Mesothelial cell of epicardium (in vitro differentiated cells): Measurements from ENCODE around the gene EPB41L5. TPM values are rescaled to one million over a fixed set of nuclear protein-coding genes. Genes with fewer than 3 reads are reported as not detected.

Source experiments
- DNase-seq, 2 experiments: peaks; one replicate each; pipeline ENCODE4 v3.0.0; 2021; ENCODE audit warnings: low spot score in 2 of 2; ENCODE audit not compliant: unreplicated experiment in 2 of 2
- H3K27ac Mint-ChIP-seq: 2 replicates; pipeline ENCODE4 v1.8.0; 2021; ENCODE audit warnings: mixed read lengths
- H3K27me3 Mint-ChIP-seq: 2 replicates; pipeline ENCODE4 v1.8.0; 2021; ENCODE audit warnings: low read depth, mixed read lengths
- H3K36me3 Mint-ChIP-seq: 2 replicates; pipeline ENCODE4 v1.8.0; 2021; ENCODE audit warnings: mixed read lengths
- H3K4me1 Mint-ChIP-seq: 2 replicates; pipeline ENCODE4 v1.8.0; 2021; ENCODE audit warnings: mixed read lengths
- H3K4me3 Mint-ChIP-seq: 2 replicates; pipeline ENCODE4 v1.8.0; 2021; ENCODE audit warnings: mild to moderate bottlenecking, moderate library complexity, mixed read lengths
- H3K9me3 Mint-ChIP-seq: 2 replicates; pipeline ENCODE4 v1.8.0; 2021; ENCODE audit warnings: mixed read lengths
- CTCF ChIP-seq: fragments of 200-600 bp; sonication (generic); IDR thresholded peaks from one replicate; pipeline ENCODE4 v1.5.0; 2021; ENCODE audit warnings: antibody characterized with exemption; ENCODE audit not compliant: unreplicated experiment
- total RNA-seq: library from RNA; stranded (reverse); gene quantifications from 3 replicates; pipeline ENCODE4 v1.2.1, GENCODE V29; 2021

EPB41L5 gene
- total RNA-seq, 1 donor from 2014 or later: 43.4 TPM

GRCh38 chr2:120223034-120223912 lies 210.4 kb downstream of the EPB41L5 start, which contains the start of gene TMEM185B:
Gene TMEM185B, minus strand, starts transcription at chr2:120223400. Its CDS starts 424 bp downstream, at chr2:120222976.
- Mint-ChIP-seq H3K4me1 (peaks cover 24% of the 10 kb centered on the region), H3K36me3 (peaks cover 35% of the 10 kb centered on the region), H3K27me3 (peaks cover 27% of the 10 kb centered on the region), H3K4me3 (peak within 1 kb of the TSS; percentile 68), H3K27ac (peak within 1 kb of the TSS; percentile 43), H3K9me3 (peaks cover 3% of the 10 kb centered on the region)
- TF ChIP-seq CTCF: peak; percentile 27
- peak; percentile 73 to 91 for DNase-seq

- peak overlapping the region; percentile 43 for H3K27ac Mint-ChIP-seq
Observed at GRCh38 chr2:120224256-120224655, 211.4 kb downstream of the EPB41L5 start.

GRCh38 chr2:120224735-120225548 lies 212.1 kb downstream of the EPB41L5 start:
- no peak for TF ChIP-seq CTCF
- peaks cover 22% of the 10 kb centered on the region for H3K36me3 Mint-ChIP-seq
- H3K4me3 Mint-ChIP-seq: peak overlapping the region; percentile 68
- DNase-seq: no peak
- no peak overlapping the region for H3K27ac Mint-ChIP-seq
- peaks cover 31% of the 10 kb centered on the region for H3K4me1 Mint-ChIP-seq
- H3K27me3 Mint-ChIP-seq: peaks cover 33% of the 10 kb centered on the region
- no peaks in the 10 kb centered on the region for H3K9me3 Mint-ChIP-seq

More at GRCh38 chr2:120224256-120224655, 211.4 kb downstream of the EPB41L5 start:
- no peak for DNase-seq
- peaks cover 25% of the 10 kb centered on the region for H3K36me3 Mint-ChIP-seq
- peaks cover 32% of the 10 kb centered on the region for H3K27me3 Mint-ChIP-seq
- peak overlapping the region; percentile 68 for H3K4me3 Mint-ChIP-seq
- H3K4me1 Mint-ChIP-seq: peaks cover 29% of the 10 kb centered on the region
- H3K9me3 Mint-ChIP-seq: no peaks in the 10 kb centered on the region
- no peak for TF ChIP-seq CTCF

GRCh38 chr2:120225549-120226065 lies 212.7 kb downstream of the EPB41L5 start:
- Mint-ChIP-seq H3K4me1 (peaks cover 30% of the 10 kb centered on the region), H3K27ac (no peak overlapping the region), H3K4me3 (no peak overlapping the region), H3K36me3 (peaks cover 16% of the 10 kb centered on the region), H3K27me3 (peaks cover 33% of the 10 kb centered on the region), H3K9me3 (no peaks in the 10 kb centered on the region)
- DNase-seq: no peak
- no peak for TF ChIP-seq CTCF

GRCh38 chr2:120226316-120226715 lies 213.4 kb downstream of the EPB41L5 start:
- Mint-ChIP-seq H3K27ac (no peak overlapping the region), H3K27me3 (peaks cover 33% of the 10 kb centered on the region), H3K9me3 (no peaks in the 10 kb centered on the region), H3K36me3 (peaks cover 9% of the 10 kb centered on the region), H3K4me3 (no peak overlapping the region), H3K4me1 (peaks cover 24% of the 10 kb centered on the region)
- DNase-seq: no peak
- TF ChIP-seq CTCF: no peak
